Measurements from ENCODE around the gene C1orf141. TPM values are rescaled to one million over a fixed set of nuclear protein-coding genes. Genes with fewer than 3 reads are reported as not detected.

C1orf141 gene
- polyA plus RNA-seq, 3 donors = not detected

DNA sequence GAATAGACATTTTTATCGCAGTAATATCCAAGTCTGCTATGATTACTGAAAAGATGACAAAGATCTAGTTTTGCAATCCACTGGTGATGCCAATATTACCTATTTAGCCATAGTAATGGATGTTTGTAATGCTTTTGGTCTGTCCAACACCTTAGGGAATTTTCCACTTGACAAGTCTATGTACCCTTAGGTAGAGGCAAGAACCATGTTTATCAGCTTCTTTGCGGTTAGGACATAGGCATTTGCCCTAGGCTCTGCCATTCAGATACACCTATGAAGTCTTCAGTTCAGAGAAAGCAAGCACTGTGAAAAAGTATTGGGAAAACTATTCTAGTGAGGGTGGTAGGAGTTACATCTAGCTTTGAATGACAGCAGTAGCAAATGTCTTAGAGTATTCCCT lies 40.6 kb downstream of the C1orf141 start:
- no peaks in the 10 kb centered on the region for H3K4me1 ChIP-seq (ENCODE audit: control insufficient read depth in 1 of 2, insufficient read depth in 2 of 2, low read length in 2 of 2)
- no peaks in the 10 kb centered on the region for H3K9me3 ChIP-seq (replicated peaks in 1 of 2; ENCODE audit: control insufficient read depth in 1 of 2, insufficient read depth in 1 of 2, low read length in 2 of 2)
- no peak overlapping the region for H3K27ac ChIP-seq (ENCODE audit: low read depth in 1 of 2, low read length in 2 of 2)
- intact Hi-C loops (cut with micrococcal nuclease) = no loop called here
- no peak overlapping the region for H3K4me3 ChIP-seq (replicated peaks in 1 of 3; ENCODE audit: low read depth in 2 of 3, low read length in 3 of 3)
- no peaks in the 10 kb centered on the region for H3K36me3 Mint-ChIP-seq
- peaks cover 0 to 5% (median 0%) of the 10 kb centered on the region in 7 donors for H3K9me3 Mint-ChIP-seq
- H3K4me3 Mint-ChIP-seq = no peak overlapping the region
- whole genome bisulfite sequencing (ENCODE audit: insufficient coverage) = no CpG with 5 or more reads among the region's 2 CpGs
- DNase-seq = no peak
- H3K27me3 Mint-ChIP-seq (ENCODE audit: low read depth in 3 of 3) = peaks cover 0 to 1% (median 0%) of the 10 kb centered on the region in 3 donors
- no peaks in the 10 kb centered on the region for H3K79me2 ChIP-seq (ENCODE audit: insufficient read depth, low read length)
- no peaks in the 10 kb centered on the region for H3K27me3 ChIP-seq (ENCODE audit: control insufficient read depth in 2 of 2, insufficient read depth in 2 of 2, low read length in 2 of 2)
- H3K4me2 ChIP-seq (replicated peaks; ENCODE audit: extremely low read depth, low read length, poor library complexity, severe bottlenecking) = no peak overlapping the region
- H3K4me1 Mint-ChIP-seq = no peaks in the 10 kb centered on the region
- no peaks in the 10 kb centered on the region for H3K36me3 ChIP-seq (replicated peaks in 1 of 2; ENCODE audit: control insufficient read depth in 1 of 2, insufficient read depth in 2 of 2, low read length in 2 of 2)
- no peaks in the 10 kb centered on the region for H4K20me1 ChIP-seq (ENCODE audit: insufficient read depth, low read length)
- TF ChIP-seq, protein P1, sequence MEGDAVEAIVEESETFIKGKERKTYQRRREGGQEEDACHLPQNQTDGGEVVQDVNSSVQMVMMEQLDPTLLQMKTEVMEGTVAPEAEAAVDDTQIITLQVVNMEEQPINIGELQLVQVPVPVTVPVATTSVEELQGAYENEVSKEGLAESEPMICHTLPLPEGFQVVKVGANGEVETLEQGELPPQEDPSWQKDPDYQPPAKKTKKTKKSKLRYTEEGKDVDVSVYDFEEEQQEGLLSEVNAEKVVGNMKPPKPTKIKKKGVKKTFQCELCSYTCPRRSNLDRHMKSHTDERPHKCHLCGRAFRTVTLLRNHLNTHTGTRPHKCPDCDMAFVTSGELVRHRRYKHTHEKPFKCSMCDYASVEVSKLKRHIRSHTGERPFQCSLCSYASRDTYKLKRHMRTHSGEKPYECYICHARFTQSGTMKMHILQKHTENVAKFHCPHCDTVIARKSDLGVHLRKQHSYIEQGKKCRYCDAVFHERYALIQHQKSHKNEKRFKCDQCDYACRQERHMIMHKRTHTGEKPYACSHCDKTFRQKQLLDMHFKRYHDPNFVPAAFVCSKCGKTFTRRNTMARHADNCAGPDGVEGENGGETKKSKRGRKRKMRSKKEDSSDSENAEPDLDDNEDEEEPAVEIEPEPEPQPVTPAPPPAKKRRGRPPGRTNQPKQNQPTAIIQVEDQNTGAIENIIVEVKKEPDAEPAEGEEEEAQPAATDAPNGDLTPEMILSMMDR (IDR thresholded peaks at IDR 0.05) = no peak
- no peak overlapping the region for H3K9ac ChIP-seq (ENCODE audit: insufficient read depth, low read length, poor library complexity, severe bottlenecking)
- no peak overlapping the region for H2AFZ ChIP-seq (ENCODE audit: insufficient read depth, low read depth, low read length, poor library complexity, severe bottlenecking)
- H3K27ac Mint-ChIP-seq = no peak overlapping the region

DNA sequence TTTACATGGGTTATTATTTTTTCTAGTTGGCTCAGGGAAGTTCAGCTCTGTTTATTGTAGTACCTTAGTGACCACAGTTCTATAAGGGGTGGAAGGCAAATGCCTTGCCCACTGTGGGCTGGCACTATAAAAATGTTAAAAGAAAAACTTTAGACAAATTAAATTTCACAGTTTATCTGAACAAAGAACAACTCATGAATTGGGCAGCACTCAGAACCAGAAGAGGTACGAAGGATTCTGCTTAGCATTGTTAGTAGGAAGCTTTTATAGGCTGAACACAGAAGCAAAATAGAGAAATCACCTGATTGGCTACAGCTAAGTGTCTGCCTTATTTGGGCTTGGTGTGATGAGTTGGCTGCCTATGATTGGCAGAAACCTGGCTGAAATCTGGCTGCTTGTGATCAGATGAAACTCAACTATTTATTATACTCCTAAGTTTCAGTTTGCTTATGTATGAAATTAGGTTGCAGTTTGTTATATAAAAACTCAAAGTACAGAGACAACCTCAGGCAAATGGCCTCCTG lies 45.0 kb downstream of the C1orf141 start:
- Mint-ChIP-seq H3K36me3 (no peaks in the 10 kb centered on the region), H3K9me3 (peaks cover under 1 to 17% (median 8%) of the 10 kb centered on the region in 7 donors), H3K4me3 (no peak overlapping the region), H3K4me1 (no peaks in the 10 kb centered on the region), H3K27ac (no peak overlapping the region), H3K27me3 (ENCODE audit: low read depth in 3 of 3) (peaks cover 0 to 1% (median 1%) of the 10 kb centered on the region in 3 donors)
- no peak overlapping the region for H3K4me3 ChIP-seq (replicated peaks in 1 of 3; ENCODE audit: low read depth in 2 of 3, low read length in 3 of 3)
- H3K27me3 ChIP-seq (ENCODE audit: control insufficient read depth in 2 of 2, insufficient read depth in 2 of 2, low read length in 2 of 2) = no peaks in the 10 kb centered on the region
- H3K27ac ChIP-seq (ENCODE audit: low read depth in 1 of 2, low read length in 2 of 2) = no peak overlapping the region
- no peaks in the 10 kb centered on the region for H3K79me2 ChIP-seq (ENCODE audit: insufficient read depth, low read length)
- WGBS (ENCODE audit: insufficient coverage) = 100% methylated on average over 1 of the region's 1 CpG
- TF ChIP-seq, protein P1 (IDR thresholded peaks at IDR 0.05) = no peak
- no peak overlapping the region for H2AFZ ChIP-seq (ENCODE audit: insufficient read depth, low read depth, low read length, poor library complexity, severe bottlenecking)
- no peaks in the 10 kb centered on the region for H3K36me3 ChIP-seq (replicated peaks in 1 of 2; ENCODE audit: control insufficient read depth in 1 of 2, insufficient read depth in 2 of 2, low read length in 2 of 2)
- no peaks in the 10 kb centered on the region for H3K4me1 ChIP-seq (ENCODE audit: control insufficient read depth in 1 of 2, insufficient read depth in 2 of 2, low read length in 2 of 2)
- H3K4me2 ChIP-seq (replicated peaks; ENCODE audit: extremely low read depth, low read length, poor library complexity, severe bottlenecking) = no peak overlapping the region
- no peaks in the 10 kb centered on the region for H4K20me1 ChIP-seq (ENCODE audit: insufficient read depth, low read length)
- intact Hi-C loops (cut with micrococcal nuclease) = no loop called here
- no peak for DNase-seq
- H3K9me3 ChIP-seq (replicated peaks in 1 of 2; ENCODE audit: control insufficient read depth in 1 of 2, insufficient read depth in 1 of 2, low read length in 2 of 2) = no peaks in the 10 kb centered on the region
- H3K9ac ChIP-seq (ENCODE audit: insufficient read depth, low read length, poor library complexity, severe bottlenecking) = no peak overlapping the region
